ENCODE measurements around the gene LY6G5C. TPM values are rescaled to one million over a fixed set of nuclear protein-coding genes. Genes with fewer than 3 reads are reported as not detected.

The LY6G5C gene
- total RNA-seq, 1 donor from 2014 or later: 13.8 TPM

- peak overlapping the region; percentile 87 for H3K27ac Mint-ChIP-seq (ENCODE audit: unreplicated experiment)
- H3K27me3 Mint-ChIP-seq (ENCODE audit: unreplicated experiment): peaks cover 12% of the 10 kb centered on the region
- no peak for DNase-seq
- no peak for TF ChIP-seq CTCF (IDR thresholded peaks at IDR 0.05; ENCODE audit: partially characterized antibody, unreplicated experiment)
- H3K4me3 Mint-ChIP-seq (ENCODE audit: unreplicated experiment): peak overlapping the region; percentile 97
- H3K9me3 Mint-ChIP-seq (ENCODE audit: unreplicated experiment): peaks cover 11% of the 10 kb centered on the region
- no peaks in the 10 kb centered on the region for H3K36me3 Mint-ChIP-seq (ENCODE audit: unreplicated experiment)
- H3K4me1 Mint-ChIP-seq (ENCODE audit: low read depth, unreplicated experiment): peaks cover 16% of the 10 kb centered on the region
Measured at GRCh38 chr6:31666337-31666965, 14.4 kb downstream of the LY6G5C start.

- peak; percentile 97 for DNase-seq
- Mint-ChIP-seq H3K36me3 (ENCODE audit: unreplicated experiment) (no peaks in the 10 kb centered on the region), H3K27me3 (ENCODE audit: unreplicated experiment) (peaks cover 15% of the 10 kb centered on the region)
Measured at GRCh38 chr6:31665501-31666336, 15.1 kb downstream of the LY6G5C start, which contains the start of gene CSNK2B. Gene CSNK2B, plus strand, starts transcription at chr6:31666080. Its CDS starts 752 bp downstream, at chr6:31666832.

GRCh38 chr6:31664790-31665500, 15.9 kb downstream of the LY6G5C start, which contains the start of gene GPANK1:
Gene GPANK1, minus strand, starts transcription at chr6:31664997. Its CDS starts 519 bp downstream, at chr6:31664478.
- peaks cover 11% of the 10 kb centered on the region for H3K9me3 Mint-ChIP-seq (ENCODE audit: unreplicated experiment)
- no peak for TF ChIP-seq CTCF (IDR thresholded peaks at IDR 0.05; ENCODE audit: partially characterized antibody, unreplicated experiment)
- no peaks in the 10 kb centered on the region for H3K36me3 Mint-ChIP-seq (ENCODE audit: unreplicated experiment)
- peaks cover 15% of the 10 kb centered on the region for H3K27me3 Mint-ChIP-seq (ENCODE audit: unreplicated experiment)
- H3K27ac Mint-ChIP-seq (ENCODE audit: unreplicated experiment): peak within 1 kb of the TSS; percentile 99
- DNase-seq: peak; percentile 73
- peaks cover 19% of the 10 kb centered on the region for H3K4me1 Mint-ChIP-seq (ENCODE audit: low read depth, unreplicated experiment)
- peak within 1 kb of the TSS; percentile 97 for H3K4me3 Mint-ChIP-seq (ENCODE audit: unreplicated experiment)

More at GRCh38 chr6:31665501-31666336, 15.1 kb downstream of the LY6G5C start, which contains the start of gene CSNK2B:
- Mint-ChIP-seq H3K4me1 (ENCODE audit: low read depth, unreplicated experiment) (peaks cover 19% of the 10 kb centered on the region), H3K9me3 (ENCODE audit: unreplicated experiment) (peaks cover 11% of the 10 kb centered on the region), H3K27ac (ENCODE audit: unreplicated experiment) (peak within 1 kb of the TSS; percentile 99), H3K4me3 (ENCODE audit: unreplicated experiment) (peak within 1 kb of the TSS; percentile 97)
- TF ChIP-seq CTCF (IDR thresholded peaks at IDR 0.05; ENCODE audit: partially characterized antibody, unreplicated experiment): no peak

- Mint-ChIP-seq H3K9me3 (ENCODE audit: unreplicated experiment) (peaks cover 11% of the 10 kb centered on the region), H3K36me3 (ENCODE audit: unreplicated experiment) (no peaks in the 10 kb centered on the region), H3K4me1 (ENCODE audit: low read depth, unreplicated experiment) (peaks cover 23% of the 10 kb centered on the region), H3K27me3 (ENCODE audit: unreplicated experiment) (peaks cover 15% of the 10 kb centered on the region), H3K4me3 (ENCODE audit: unreplicated experiment) (peak overlapping the region; percentile 97), H3K27ac (ENCODE audit: unreplicated experiment) (peak overlapping the region; percentile 99)
- TF ChIP-seq CTCF (IDR thresholded peaks at IDR 0.05; ENCODE audit: partially characterized antibody, unreplicated experiment): no peak
- DNase-seq: peak; percentile 63
Measured at GRCh38 chr6:31663961-31664789, 16.7 kb downstream of the LY6G5C start.

All from glutamatergic neuron (in vitro differentiated cells).